GM10266 (cell line): Measurements from ENCODE around the gene TNPO1.
A peak's percentile ranks its signal among the peaks of the same experiment; 100 is the strongest.

ENCODE experiments used
- DNase-seq: peaks from one replicate; pipeline ENCODE4 v3.0.0; 2012; ENCODE audit errors: extremely low spot score
- TF ChIP-seq, protein P1 (sequence below): IDR thresholded peaks from 2 replicates; pipeline ENCODE4 v1.5.1; 2012; ENCODE audit warnings: mild to moderate bottlenecking, low read depth; ENCODE audit not compliant: control insufficient read depth, insufficient read depth; ENCODE audit errors: missing control alignments

Gene TNPO1

DNA sequence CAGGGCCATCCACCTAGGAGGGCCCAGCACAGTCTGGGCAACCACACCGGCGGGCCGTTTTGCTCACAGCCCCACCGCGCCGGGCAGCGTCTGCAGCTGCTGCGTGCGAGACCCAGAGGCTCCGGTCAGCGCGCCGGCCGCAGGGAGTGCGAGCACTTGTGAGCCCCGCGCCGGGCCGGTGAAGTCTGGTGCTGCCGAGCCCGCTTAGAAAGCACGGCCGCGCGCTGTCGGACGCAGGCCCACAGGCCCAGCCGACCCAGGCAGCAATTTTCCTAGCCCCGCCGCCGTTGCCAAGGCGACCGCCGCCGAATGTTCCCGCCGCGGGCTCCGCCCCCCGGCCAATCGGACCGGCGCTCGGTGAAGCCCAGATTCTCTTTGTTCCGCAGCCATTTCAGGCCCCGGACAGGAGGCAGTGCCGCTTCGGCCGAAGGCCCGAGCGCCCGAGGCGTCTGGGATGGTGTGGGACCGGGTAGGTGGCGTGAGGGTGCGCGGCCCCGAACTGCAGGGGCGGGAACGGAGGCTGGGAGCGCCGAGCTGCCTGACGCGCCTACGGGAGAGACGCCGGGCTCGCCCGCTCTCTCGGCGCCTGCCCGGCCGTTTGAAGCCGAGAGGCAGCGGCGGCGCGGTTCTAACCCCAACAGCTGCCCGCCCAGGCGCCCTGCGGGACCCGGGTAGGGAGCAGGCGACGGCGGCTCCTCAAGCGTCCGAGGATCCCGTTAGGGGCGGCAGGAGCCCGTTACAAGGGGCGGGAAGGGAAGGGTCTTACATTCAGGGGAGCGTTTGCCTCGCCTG, at the start of gene TNPO1:
TNPO1 (plus strand) TSS at position 378 of the 792 bp plus-strand sequence; CDS start at position 455, 77 bp downstream.
- peak; percentile 89 for DNase-seq
- TF ChIP-seq, protein P1, sequence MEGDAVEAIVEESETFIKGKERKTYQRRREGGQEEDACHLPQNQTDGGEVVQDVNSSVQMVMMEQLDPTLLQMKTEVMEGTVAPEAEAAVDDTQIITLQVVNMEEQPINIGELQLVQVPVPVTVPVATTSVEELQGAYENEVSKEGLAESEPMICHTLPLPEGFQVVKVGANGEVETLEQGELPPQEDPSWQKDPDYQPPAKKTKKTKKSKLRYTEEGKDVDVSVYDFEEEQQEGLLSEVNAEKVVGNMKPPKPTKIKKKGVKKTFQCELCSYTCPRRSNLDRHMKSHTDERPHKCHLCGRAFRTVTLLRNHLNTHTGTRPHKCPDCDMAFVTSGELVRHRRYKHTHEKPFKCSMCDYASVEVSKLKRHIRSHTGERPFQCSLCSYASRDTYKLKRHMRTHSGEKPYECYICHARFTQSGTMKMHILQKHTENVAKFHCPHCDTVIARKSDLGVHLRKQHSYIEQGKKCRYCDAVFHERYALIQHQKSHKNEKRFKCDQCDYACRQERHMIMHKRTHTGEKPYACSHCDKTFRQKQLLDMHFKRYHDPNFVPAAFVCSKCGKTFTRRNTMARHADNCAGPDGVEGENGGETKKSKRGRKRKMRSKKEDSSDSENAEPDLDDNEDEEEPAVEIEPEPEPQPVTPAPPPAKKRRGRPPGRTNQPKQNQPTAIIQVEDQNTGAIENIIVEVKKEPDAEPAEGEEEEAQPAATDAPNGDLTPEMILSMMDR, result no peak

DNA sequence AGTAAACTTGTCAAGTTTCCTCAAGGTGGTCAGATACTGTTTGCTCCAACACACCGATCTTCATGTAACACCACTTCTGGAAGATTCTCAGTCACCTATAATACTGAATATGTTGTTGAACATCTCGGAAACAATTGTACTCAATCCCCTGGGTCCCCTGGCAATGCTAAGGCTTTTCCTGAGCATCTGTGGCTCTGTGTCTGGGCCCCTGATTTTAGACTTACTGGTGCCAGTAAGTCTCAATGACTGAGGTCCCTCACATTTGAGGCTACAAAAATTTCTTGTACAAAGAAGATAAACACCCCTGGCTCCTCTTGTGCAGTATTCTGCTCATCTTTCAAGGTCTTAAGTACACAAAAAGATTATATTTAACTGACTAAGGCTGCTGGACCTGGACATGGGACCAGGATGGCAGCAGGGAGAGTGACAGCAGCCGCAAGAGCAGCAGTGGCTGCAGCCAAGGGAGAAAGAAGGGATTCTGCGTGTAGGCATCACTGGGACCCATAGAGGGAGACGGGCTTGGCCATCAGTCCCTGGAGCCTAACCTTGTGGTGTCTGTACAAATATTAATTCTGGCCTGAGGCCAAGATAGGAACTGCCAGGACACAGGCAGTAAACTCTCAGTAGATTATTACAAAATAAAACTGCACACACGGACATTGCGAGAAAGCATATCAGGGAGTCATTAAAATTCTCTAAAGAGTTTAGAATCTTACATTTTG, 49.0 kb upstream of the TNPO1 start:
- DNase-seq, result no peak
- TF ChIP-seq, protein P1, result no peak

DNA sequence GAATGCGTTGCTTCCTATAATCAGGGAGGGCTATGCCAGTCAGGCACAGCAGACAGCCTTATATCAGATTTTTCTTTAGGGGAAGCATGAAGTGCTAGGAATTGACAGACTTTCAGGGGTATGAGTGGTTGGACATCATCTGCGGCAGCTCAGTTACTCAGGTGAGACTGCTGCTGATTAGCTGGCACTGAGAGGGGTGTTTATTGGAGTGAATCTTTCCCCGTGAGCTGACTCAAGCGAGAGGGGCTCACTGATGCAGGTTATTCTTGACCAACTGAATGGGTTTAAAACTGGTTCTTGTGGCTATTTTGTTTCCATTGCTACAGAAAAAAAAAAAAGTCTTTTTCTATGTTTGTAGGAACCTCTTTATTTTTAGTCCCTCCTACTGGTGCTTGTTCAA, 46.2 kb upstream of the TNPO1 start:
- TF ChIP-seq, protein P1, result no peak
- DNase-seq, result no peak

DNA sequence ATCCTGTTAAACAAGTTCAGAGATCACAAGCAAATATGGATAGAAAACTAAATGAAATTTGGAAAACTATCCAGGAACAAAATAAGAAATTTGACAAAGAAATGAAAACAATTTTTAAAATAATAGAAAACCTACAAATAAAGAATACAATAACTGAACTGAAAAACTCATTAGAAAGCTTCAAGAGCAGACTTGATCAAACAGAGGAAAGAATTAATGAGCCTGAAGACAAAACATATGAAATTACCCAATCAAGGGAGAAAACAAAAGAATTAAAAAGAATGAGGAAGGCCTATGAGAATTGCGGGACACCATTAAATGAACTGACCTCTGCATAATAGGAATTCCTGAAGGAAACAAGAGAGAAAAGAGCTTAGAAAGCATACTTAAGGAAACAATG, 39.8 kb upstream of the TNPO1 start:
- no peak for DNase-seq
- TF ChIP-seq, protein P1, result no peak

DNA sequence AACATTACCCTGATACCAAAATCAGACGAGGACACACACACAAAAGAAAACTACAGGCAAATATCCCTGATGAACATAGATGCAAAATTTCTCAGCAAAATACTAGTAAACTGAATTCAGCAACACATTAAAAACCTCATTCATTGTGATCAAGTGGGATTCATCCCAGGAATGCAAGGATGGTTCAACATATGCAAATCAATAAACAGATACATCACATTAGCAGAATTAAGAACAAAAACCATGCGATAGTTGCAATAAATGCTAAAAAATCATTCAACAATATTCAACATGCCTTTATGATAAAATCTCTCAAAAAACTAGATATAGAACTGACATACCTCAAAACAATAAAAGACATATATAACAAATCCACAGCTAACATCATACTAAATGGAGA, 36.9 kb upstream of the TNPO1 start:
- no peak for DNase-seq
- TF ChIP-seq, protein P1, result no peak

DNA sequence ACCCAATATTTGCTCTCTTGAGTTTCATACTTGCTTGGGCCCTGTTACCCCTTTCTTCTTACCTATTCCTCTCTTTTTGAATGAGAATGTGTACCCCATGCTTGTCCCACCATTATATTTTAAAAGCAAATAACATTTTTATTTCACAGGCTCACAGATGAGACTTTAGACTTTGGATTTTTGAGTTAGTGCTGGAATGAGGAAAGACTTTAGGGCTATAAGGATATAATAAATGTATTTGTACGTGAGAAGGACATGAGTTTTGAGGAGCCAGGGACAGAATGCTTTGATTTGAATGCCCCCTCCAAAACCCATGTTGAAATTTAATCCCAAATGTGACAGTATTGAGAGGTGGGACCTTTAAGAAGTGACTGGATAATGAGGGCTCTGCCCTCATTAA, 33.1 kb upstream of the TNPO1 start:
- TF ChIP-seq, protein P1, result no peak
- no peak for DNase-seq

DNA sequence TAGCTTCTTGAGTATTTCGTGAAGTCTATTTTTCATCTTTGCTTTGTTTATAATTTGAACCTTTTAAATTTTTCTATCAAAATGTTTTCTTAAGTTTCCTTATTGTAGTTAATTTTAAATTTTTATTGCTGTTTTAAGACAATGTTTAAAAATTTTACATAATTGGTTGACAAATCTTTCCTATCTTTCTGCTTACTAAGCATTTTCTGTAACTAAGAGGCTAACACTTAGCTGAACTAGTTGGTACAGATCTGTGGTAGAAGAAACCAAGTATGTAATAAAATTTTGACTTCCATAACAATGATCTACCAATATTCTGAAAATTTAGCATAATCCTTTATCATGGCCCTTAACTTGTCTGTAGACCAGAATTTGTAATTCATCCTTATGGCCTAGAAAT, 32.3 kb upstream of the TNPO1 start:
- DNase-seq, result no peak
- TF ChIP-seq, protein P1, result no peak
